H1 (cell line): ENCODE results near the gene LRRC14B. TPM values are rescaled to one million over a fixed set of nuclear protein-coding genes. Genes with fewer than 3 reads are reported as not detected.

Source experiments
- CTCF ChIA-PET: fragments of 300-600 bp; sonication (Branson Sonifier 250); formaldehyde crosslinking; loops from one replicate; lab custom pipeline; 2021; ENCODE audit not compliant: partially characterized antibody; lab: Charles Lee
- POLR2A ChIA-PET: fragments of 300-600 bp; sonication (Branson Sonifier 250); formaldehyde crosslinking; loops from one replicate; lab custom pipeline; 2021; ENCODE audit warnings: inconsistent platforms; ENCODE audit not compliant: partially characterized antibody; lab: Charles Lee
- DNase-seq, 2 experiments: peaks; one replicate each; pipeline versions ENCODE4 v3.0.0 to v3.0.0-alpha.2; 2010 to 2022; ENCODE audit warnings: low spot score in 2 of 2, low read depth in 1 of 2, mixed read lengths in 1 of 2
- FAIRE-seq: peaks from 2 replicates; lab custom pipeline; 2011; peaks lifted over from hg19 to GRCh38; lab: Jason Lieb, UNC
- H2AFZ ChIP-seq: 2 replicates; pipeline ENCODE4 v1.8.1; 2012; ENCODE audit warnings: low read length, inconsistent platforms
- H2AK5ac ChIP-seq: 2 replicates; pipeline ENCODE4 v1.6.1; 2013; ENCODE audit warnings: low read depth, low read length
- H2BK120ac ChIP-seq: replicated peaks from 2 replicates; pipeline ENCODE3; 2013; ENCODE audit warnings: low read depth, low read length, inconsistent platforms
- H2BK12ac ChIP-seq: 2 replicates; pipeline ENCODE4 v1.6.1; 2013; ENCODE audit warnings: low read depth, low read length
- H2BK15ac ChIP-seq: 2 replicates; pipeline ENCODE4 v1.6.1; 2013; ENCODE audit warnings: low read length
- H2BK20ac ChIP-seq: 2 replicates; pipeline ENCODE4 v1.6.1; 2013; ENCODE audit warnings: low read length
- H2BK5ac ChIP-seq: 2 replicates; pipeline ENCODE4 v1.6.1; 2013; ENCODE audit warnings: low read depth, low read length
- H3K14ac ChIP-seq: 2 replicates; pipeline ENCODE4 v1.6.1; 2013; ENCODE audit warnings: inconsistent platforms; ENCODE audit not compliant: insufficient read length
- H3K18ac ChIP-seq: 2 replicates; pipeline ENCODE4 v1.6.1; 2013; ENCODE audit warnings: low read length; ENCODE audit errors: extremely low read depth
- H3K23ac ChIP-seq: 2 replicates; pipeline ENCODE4 v1.6.1; 2013; ENCODE audit warnings: inconsistent platforms; ENCODE audit not compliant: insufficient read length
- H3K23me2 ChIP-seq: 2 replicates; pipeline ENCODE4 v1.6.1; 2013; ENCODE audit warnings: low read depth, low read length
- H3K27ac ChIP-seq: 2 replicates; pipeline ENCODE4 v1.6.1; 2011; ENCODE audit warnings: low read depth, low read length, inconsistent platforms
- H3K27me3 ChIP-seq, 4 experiments: replicated peaks in 1 of 4; 1 replicate in 1 of 4; 2 replicates in 3 of 4; pipeline versions ENCODE4 v1.6.1 to v1.8.1; 2011 to 2013; ENCODE audit warnings: low read length in 3 of 4, mild to moderate bottlenecking in 3 of 4, inconsistent platforms in 2 of 4, mixed read lengths in 2 of 4, moderate library complexity in 1 of 4; ENCODE audit not compliant: control insufficient read depth in 3 of 4, insufficient read depth in 3 of 4; ENCODE audit errors: extremely low read depth in 1 of 4
- H3K36me3 ChIP-seq, 4 experiments: 2 replicates each; pipeline versions ENCODE4 v1.6.1 to v1.8.1; 2011 to 2013; ENCODE audit warnings: mild to moderate bottlenecking in 4 of 4, low read length in 3 of 4, moderate library complexity in 2 of 4, control low read depth in 1 of 4, inconsistent platforms in 1 of 4; ENCODE audit not compliant: insufficient read depth in 4 of 4, control insufficient read depth in 2 of 4
- H3K4ac ChIP-seq: replicated peaks from 2 replicates; pipeline ENCODE3; 2013; ENCODE audit warnings: low read length, low read depth, mixed read lengths, inconsistent platforms; ENCODE audit not compliant: insufficient read length
- H3K4me1 ChIP-seq, 4 experiments: replicated peaks in 1 of 4; 1 replicate in 1 of 4; 2 replicates in 3 of 4; pipeline versions ENCODE4 v1.6.1 to v1.8.1; 2011 to 2013; ENCODE audit warnings: low read length in 3 of 4, inconsistent platforms in 2 of 4, mixed read lengths in 1 of 4; ENCODE audit not compliant: insufficient read depth in 4 of 4, control insufficient read depth in 3 of 4
- H3K4me2 ChIP-seq, 2 experiments: 2 replicates each; pipeline versions ENCODE4 v1.6.1 to v1.8.1; 2011 to 2013; ENCODE audit warnings: low read depth in 2 of 2, low read length in 2 of 2, control low read depth in 1 of 2, inconsistent platforms in 1 of 2, mild to moderate bottlenecking in 1 of 2; ENCODE audit not compliant: insufficient read depth in 1 of 2
- H3K4me3 ChIP-seq, 4 experiments: fragments of 200-600, 300-600 bp in 1 of 4; sonication (generic), shearing (Covaris generic), sonication (Bioruptor Twin) in 1 of 4; 2 replicates each; pipeline versions ENCODE4 v1.5.1 to v1.8.1; 2011 to 2016; ENCODE audit warnings: low read length in 4 of 4, low read depth in 3 of 4, control low read depth in 2 of 4, inconsistent platforms in 2 of 4, mild to moderate bottlenecking in 2 of 4, mixed read lengths in 1 of 4, moderate library complexity in 1 of 4; ENCODE audit not compliant: insufficient read depth in 2 of 4; ENCODE audit errors: extremely low read depth in 1 of 4
- H3K56ac ChIP-seq: replicated peaks from 2 replicates; pipeline ENCODE3; 2013; ENCODE audit warnings: low read depth, mild to moderate bottlenecking, mixed read lengths, low read length, inconsistent platforms; ENCODE audit not compliant: insufficient read length
- H3K79me1 ChIP-seq: 2 replicates; pipeline ENCODE4 v1.6.1; 2013; ENCODE audit warnings: low read depth, low read length, control low read depth
- H3K79me2 ChIP-seq, 2 experiments: 2 replicates each; pipeline versions ENCODE4 v1.6.1 to v1.8.1; 2012 to 2013; ENCODE audit warnings: low read length in 2 of 2, mild to moderate bottlenecking in 2 of 2, inconsistent platforms in 1 of 2; ENCODE audit not compliant: insufficient read depth in 2 of 2, control insufficient read depth in 1 of 2
- H3K9ac ChIP-seq, 4 experiments: replicated peaks in 1 of 4; 1 replicate in 1 of 4; 2 replicates in 3 of 4; pipeline versions ENCODE4 v1.6.1 to v1.8.1; 2011 to 2013; ENCODE audit warnings: low read depth in 3 of 4, low read length in 3 of 4, control low read depth in 2 of 4, mild to moderate bottlenecking in 2 of 4, moderate library complexity in 2 of 4, inconsistent platforms in 1 of 4; ENCODE audit errors: extremely low read depth in 1 of 4
- H3K9me3 ChIP-seq, 2 experiments: 2 replicates each; pipeline versions ENCODE4 v1.6.1 to v1.8.1; 2012 to 2013; ENCODE audit warnings: mild to moderate bottlenecking in 2 of 2, moderate library complexity in 2 of 2, control low read depth in 1 of 2, inconsistent platforms in 1 of 2, low read depth in 1 of 2, low read length in 1 of 2, mixed read lengths in 1 of 2; ENCODE audit not compliant: insufficient read depth in 2 of 2
- H4K20me1 ChIP-seq, 2 experiments: replicated peaks in 1 of 2; 2 replicates each; pipeline versions ENCODE3 to v1.8.1; 2011 to 2013; ENCODE audit warnings: inconsistent platforms in 2 of 2, low read length in 2 of 2, mild to moderate bottlenecking in 1 of 2; ENCODE audit not compliant: insufficient read depth in 2 of 2, control insufficient read depth in 1 of 2
- H4K5ac ChIP-seq: 2 replicates; pipeline ENCODE4 v1.6.1; 2013; ENCODE audit warnings: low read length, low read depth, mixed read lengths, inconsistent platforms; ENCODE audit not compliant: insufficient read length
- H4K8ac ChIP-seq: 2 replicates; pipeline ENCODE4 v1.8.0; 2013; ENCODE audit warnings: mild to moderate bottlenecking, moderate library complexity, low read length, inconsistent platforms; ENCODE audit not compliant: insufficient read depth; ENCODE audit errors: extremely low read depth
- H4K91ac ChIP-seq: replicated peaks from 2 replicates; pipeline ENCODE3; 2013; ENCODE audit warnings: low read length, mixed read lengths, inconsistent platforms; ENCODE audit not compliant: insufficient read length
- BRCA1 ChIP-seq: IDR thresholded peaks from 2 replicates; pipeline ENCODE4 v1.6.1; 2012; ENCODE audit warnings: low read depth, low read length, improper control_type of control experiment
- CEBPB ChIP-seq: IDR thresholded peaks from 2 replicates; pipeline ENCODE4 v1.6.1; 2012; ENCODE audit warnings: low read depth, low read length
- CTBP2 ChIP-seq: IDR thresholded peaks from 2 replicates; pipeline ENCODE4 v1.7.0; 2011; ENCODE audit warnings: borderline replicate concordance, mild to moderate bottlenecking, moderate library complexity, mixed read lengths, low read length; ENCODE audit not compliant: insufficient read depth, insufficient read length
- HDAC6 ChIP-seq: IDR thresholded peaks from one replicate; pipeline ENCODE4 v1.7.1; 2012; ENCODE audit warnings: low read depth, mild to moderate bottlenecking, inconsistent platforms, low read length, moderate library complexity
- KDM5A ChIP-seq: fragments of 200-600 bp; IDR thresholded peaks from 2 replicates; pipeline ENCODE4 v1.7.1; 2012; ENCODE audit warnings: mild to moderate bottlenecking, low read length, inconsistent platforms, mixed read lengths
- RNF2 ChIP-seq: fragments of 200-900, 300-1000 bp; sonication (generic); IDR thresholded peaks from 2 replicates; pipeline ENCODE4 v1.7.1; 2016; ENCODE audit warnings: borderline replicate concordance, low read depth, mild to moderate bottlenecking, antibody characterized with exemption, low read length; ENCODE audit not compliant: poor library complexity, severe bottlenecking; ENCODE audit errors: missing control alignments
- SP2 ChIP-seq: IDR thresholded peaks from 2 replicates; pipeline ENCODE4 v1.6.1; 2012; ENCODE audit warnings: mild to moderate bottlenecking, low read length, inconsistent platforms
- WGBS, 2 experiments: shearing (Covaris generic) in 1 of 2; methylation state at CpG; one replicate each; pipeline versions ENCODE4 v1.1.6 to v1.1.7; 2013 to 2015; ENCODE audit warnings: low lambda C conversion rate in 2 of 2, mixed read lengths in 2 of 2, inconsistent platforms in 1 of 2, low coverage in 1 of 2, missing lambda C conversion rate in 1 of 2; ENCODE audit not compliant: insufficient replicate concordance in 2 of 2, insufficient coverage in 1 of 2, insufficient read length in 1 of 2; ENCODE audit errors: extremely low coverage in 1 of 2, missing lambda C conversion rate in 1 of 2; 5-methylcytosine and 5-hydroxymethylcytosine counted together
- polyA plus RNA-seq, 7 experiments: library from polyadenylated mRNA; depleted of rRNA in 3 of 7; stranded (reverse) in 5 of 7; unstranded in 2 of 7; fragments of >200 nt in 5 of 7; fragments of 200-250 nt in 2 of 7; gene quantifications; 1 replicate in 5 of 7; 2 replicates in 1 of 7; 4 replicates in 1 of 7; pipeline versions ENCODE4 v1.2.1 to v1.2.3, GENCODE V29; 2011 to 2013; ENCODE audit warnings: missing spikeins in 2 of 7, mixed read lengths in 2 of 7
- total RNA-seq: library from RNA; stranded (reverse); fragmentation: NEBNext Ultra II Directional; extraction: Animal tissue kit (Norgen Biotek cat#: 25700); gene quantifications from 2 replicates; pipeline ENCODE4 v1.2.1, GENCODE V29; 2021

LRRC14B gene
- total and polyA plus RNA-seq, 2 of the 8 experiments (the other 6 are each of a cell fraction or from before 2014, with no cell fraction given) = not detected

- no peaks in the 10 kb centered on the region for H3K4me1 ChIP-seq
- H4K20me1 ChIP-seq = peaks cover 0 to 2% of the 10 kb centered on the region in 2 experiments
- no peak overlapping the region for H2AK5ac ChIP-seq
- H3K18ac ChIP-seq = no peak overlapping the region
- no peak overlapping the region for H3K27ac ChIP-seq
- H3K23ac ChIP-seq = no peak overlapping the region
- TF ChIP-seq RNF2 (no peak), CTBP2 (no peak), SP2 (no peak), CEBPB (no peak), BRCA1 (no peak), HDAC6 (no peak), KDM5A (no peak)
- POLR2A ChIA-PET = interaction anchor here (0.9 to 4.5 kb wide), 3 partner anchors 20 to 72 kb away, joined by 3 to 18 read pairs (median 5); partner anchors contain the start of gene PLEKHG4B
- H3K79me2 ChIP-seq = no peaks in the 10 kb centered on the region
- no peak overlapping the region for H2AFZ ChIP-seq
- CTCF ChIA-PET = no interaction called here
- no peak overlapping the region for H2BK120ac ChIP-seq
- H3K14ac ChIP-seq = no peak overlapping the region
- H2BK15ac ChIP-seq = no peak overlapping the region
- peak overlapping the region; percentile 21; the same call in 1 of the 2 replicates for H4K8ac ChIP-seq
- H3K23me2 ChIP-seq = no peaks in the 10 kb centered on the region
- no peak overlapping the region for H4K5ac ChIP-seq
- H3K56ac ChIP-seq = no peak overlapping the region
- H2BK5ac ChIP-seq = no peak overlapping the region
- no peak overlapping the region for H3K4me2 ChIP-seq
- H4K91ac ChIP-seq = no peak overlapping the region
- no peak overlapping the region for H2BK20ac ChIP-seq
- peaks cover 2 to 40% (median 11%) of the 10 kb centered on the region in 4 experiments; a peak in 5 of 8 replicates for H3K36me3 ChIP-seq
- no peaks in the 10 kb centered on the region for H3K27me3 ChIP-seq
- no peak overlapping the region for H3K4ac ChIP-seq
- H2BK12ac ChIP-seq = no peak overlapping the region
- peaks cover 0 to 4% of the 10 kb centered on the region in 2 experiments; a peak in 1 of 4 replicates for H3K9me3 ChIP-seq
- no peak for FAIRE-seq
- H3K79me1 ChIP-seq = no peaks in the 10 kb centered on the region
- 87% methylated on average over 7 of the region's 7 CpGs; no CpG with 5 or more reads in 1 of the 2 experiments for WGBS, 2 experiments
- DNase-seq = no peak
- no peak overlapping the region for H3K4me3 ChIP-seq
- no peak overlapping the region for H3K9ac ChIP-seq
These were observed 28.0 kb upstream of the LRRC14B start for GRCh38 chr5:163338-163620.
